ENCODE data around the gene NFIX.

GRCh38 chr19:13094106-13094504 is 98.8 kb downstream of the NFIX start:
- TF ChIP-seq CTCF (IDR thresholded peaks at IDR 0.05) (no peak), POLR2A (IDR thresholded peaks at IDR 0.05) (no peak)
